SKM-1 (cell line): ENCODE results near the gene STEAP3.

Experiments used
- DNase-seq: peaks from one replicate; lab custom pipeline; 2025; ENCODE audit not compliant: unreplicated experiment; lab: John Stamatoyannopoulos, UW

STEAP3 gene

DNA sequence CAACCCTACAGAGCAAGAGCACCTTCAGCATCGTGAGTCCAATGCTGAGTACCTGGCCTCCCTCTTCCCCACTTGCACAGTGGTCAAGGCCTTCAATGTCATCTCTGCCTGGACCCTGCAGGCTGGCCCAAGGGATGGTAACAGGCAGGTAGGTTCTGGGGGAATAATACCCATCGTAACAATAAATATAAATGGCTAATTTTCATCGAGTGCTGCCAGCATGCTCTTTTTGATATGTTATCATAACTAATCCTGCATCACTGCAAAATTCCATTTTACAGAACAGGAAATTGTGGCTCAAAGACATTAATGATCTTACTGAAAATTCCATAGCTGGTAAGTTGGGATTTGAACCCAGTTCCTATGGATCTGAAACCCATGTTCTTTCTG, 22.2 kb downstream of the STEAP3 start:
- DNase-seq, result no peak

GRCh38 chr2:119246884-119247843, 23.5 kb downstream of the STEAP3 start:
- DNase-seq, result no peak

DNA sequence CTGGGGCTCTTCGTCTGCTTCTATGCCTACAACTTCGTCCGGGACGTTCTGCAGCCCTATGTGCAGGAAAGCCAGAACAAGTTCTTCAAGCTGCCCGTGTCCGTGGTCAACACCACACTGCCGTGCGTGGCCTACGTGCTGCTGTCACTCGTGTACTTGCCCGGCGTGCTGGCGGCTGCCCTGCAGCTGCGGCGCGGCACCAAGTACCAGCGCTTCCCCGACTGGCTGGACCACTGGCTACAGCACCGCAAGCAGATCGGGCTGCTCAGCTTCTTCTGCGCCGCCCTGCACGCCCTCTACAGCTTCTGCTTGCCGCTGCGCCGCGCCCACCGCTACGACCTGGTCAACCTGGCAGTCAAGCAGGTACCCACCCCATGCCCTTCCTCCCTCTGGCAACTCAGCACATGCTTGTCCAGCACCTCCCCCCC, 24.2 kb downstream of the STEAP3 start:
- DNase-seq, result no peak

- DNase-seq, result no peak
Measured at GRCh38 chr2:119248311-119248710, 24.7 kb downstream of the STEAP3 start.

DNA sequence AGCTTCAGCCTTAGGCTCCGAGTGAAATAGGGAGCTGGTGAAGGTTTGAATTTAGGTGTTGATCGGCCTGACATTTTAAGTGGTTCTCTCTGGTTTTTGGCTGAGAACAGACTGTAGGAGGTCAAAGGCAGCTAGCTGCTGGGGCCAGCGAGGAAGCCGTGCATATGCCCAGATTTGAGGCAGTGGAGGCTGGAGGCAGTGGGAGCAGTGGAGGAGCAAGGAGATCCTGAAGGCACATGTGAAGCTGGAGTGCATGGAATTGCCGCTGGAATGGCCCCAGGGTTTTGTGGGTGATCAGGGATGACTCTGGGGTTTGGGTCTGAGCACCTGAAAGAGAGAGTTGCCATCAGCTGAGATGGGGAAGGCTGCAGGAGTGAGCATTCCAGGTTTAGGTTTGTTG, 25.1 kb downstream of the STEAP3 start:
- DNase-seq, result no peak

DNA sequence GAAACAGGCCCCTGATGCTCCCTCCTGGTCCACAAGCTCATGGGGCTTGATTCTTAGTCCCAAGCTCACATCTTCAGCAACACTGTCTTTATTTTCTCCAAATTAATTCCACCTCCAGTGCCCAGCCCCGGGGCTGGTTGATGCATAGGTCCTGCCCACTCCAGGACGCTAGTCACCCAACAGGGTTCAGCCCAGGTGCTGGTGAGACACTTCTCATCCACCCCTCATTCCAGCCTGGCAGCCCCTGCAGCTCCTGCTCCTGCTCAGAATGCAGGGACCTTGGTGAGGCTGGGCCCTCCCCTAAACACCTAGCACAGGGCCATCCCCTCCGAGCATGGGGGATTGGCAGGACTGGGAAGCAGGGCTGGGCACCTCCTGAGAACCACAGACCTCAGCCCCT, 25.7 kb downstream of the STEAP3 start:
- DNase-seq, result no peak

DNA sequence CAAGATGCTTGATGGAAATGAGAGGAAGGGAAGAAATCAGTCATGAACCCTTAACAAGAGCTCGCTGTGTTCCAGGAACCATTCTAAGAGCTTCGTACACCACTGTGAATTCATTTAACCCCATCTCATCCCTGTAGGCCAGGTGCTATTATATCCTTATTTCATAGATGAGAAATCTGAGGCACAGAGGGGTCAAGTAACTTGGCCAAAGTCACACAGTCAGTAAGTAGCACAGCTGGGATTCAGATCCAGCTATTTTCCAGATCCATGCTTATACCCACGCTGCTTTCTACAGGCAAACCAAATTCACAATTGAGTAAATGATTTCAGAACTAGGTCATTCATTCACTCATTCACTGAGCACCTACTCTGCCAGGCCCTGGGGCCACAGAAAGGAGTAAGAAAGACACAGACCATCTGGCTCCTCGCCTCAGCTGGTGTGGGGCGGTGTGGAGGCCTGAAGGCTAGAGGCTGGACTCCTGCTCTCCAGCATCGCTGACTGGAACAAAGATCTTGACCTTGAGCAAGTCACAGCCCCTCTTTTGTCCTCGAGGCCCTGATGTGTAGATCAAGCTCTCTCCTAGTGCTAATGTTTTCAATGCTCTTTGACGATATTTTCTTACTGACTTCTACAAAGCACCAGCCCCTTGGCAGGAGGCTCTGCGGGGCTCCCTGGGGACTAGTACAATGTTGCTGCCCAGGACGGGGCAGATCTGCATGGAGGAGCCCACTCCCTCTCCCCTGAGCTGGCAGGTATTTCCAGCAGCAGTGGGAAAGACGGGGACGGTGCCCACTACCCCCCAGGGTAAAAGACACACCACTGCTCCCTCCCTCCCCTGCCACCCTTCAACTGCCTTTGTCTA, 26.5 kb downstream of the STEAP3 start:
- DNase-seq, result no peak

DNA sequence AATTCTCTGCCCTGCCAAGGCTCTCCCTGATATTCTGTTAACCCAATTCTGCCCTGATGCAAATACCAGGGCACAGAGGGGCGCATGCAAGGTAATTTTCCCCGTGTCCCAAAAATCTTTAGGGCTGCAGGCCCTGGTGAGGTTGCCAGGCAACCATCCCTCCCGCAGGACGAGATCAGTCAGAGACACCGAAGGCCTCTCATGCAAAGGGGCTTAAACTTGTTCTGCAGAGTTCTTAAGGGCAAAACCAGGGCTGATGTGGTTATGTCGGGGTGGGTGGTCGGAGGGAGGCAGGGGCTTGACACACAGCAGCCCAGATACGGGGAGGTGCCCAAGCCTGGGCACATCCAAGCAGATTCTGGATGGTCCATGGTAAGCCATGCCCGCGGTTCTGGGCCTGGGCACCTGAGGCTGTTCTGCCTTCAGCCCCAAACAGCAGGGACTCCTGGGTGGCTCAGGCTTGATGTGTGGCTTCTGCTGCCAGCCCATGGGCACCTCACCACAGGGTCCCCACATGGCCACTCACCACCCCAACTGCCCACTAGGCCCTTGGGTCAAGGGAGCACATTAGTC, 27.2 kb downstream of the STEAP3 start:
- DNase-seq, result no peak

- DNase-seq, result no peak
Measured at GRCh38 chr2:119251652-119252051, 28.0 kb downstream of the STEAP3 start.

- DNase-seq, result no peak
Measured at GRCh38 chr2:119252186-119253113, 28.8 kb downstream of the STEAP3 start.

GRCh38 chr2:119253114-119253702, 29.6 kb downstream of the STEAP3 start:
- no peak for DNase-seq

GRCh38 chr2:119253760-119254600, 30.3 kb downstream of the STEAP3 start:
- DNase-seq, result no peak

DNA sequence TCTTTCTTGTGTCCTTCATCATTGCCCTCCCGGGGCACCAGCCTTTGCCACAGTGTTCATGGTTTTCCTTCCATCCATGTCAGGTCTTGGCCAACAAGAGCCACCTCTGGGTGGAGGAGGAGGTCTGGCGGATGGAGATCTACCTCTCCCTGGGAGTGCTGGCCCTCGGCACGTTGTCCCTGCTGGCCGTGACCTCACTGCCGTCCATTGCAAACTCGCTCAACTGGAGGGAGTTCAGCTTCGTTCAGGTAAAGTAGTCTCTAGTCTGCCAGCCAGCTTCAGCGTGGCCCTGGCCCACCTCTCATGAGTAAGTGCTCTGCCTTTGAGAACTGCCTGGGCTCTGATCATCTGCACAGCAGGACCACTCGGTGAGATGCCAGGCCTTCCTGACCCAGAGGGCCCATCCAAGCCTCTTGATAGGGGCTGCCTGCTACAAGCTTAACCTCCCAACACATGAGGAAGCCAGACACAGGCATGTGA, 31.0 kb downstream of the STEAP3 start:
- DNase-seq, result no peak

GRCh38 chr2:119255760-119256581, 32.3 kb downstream of the STEAP3 start:
- no peak for DNase-seq

DNA sequence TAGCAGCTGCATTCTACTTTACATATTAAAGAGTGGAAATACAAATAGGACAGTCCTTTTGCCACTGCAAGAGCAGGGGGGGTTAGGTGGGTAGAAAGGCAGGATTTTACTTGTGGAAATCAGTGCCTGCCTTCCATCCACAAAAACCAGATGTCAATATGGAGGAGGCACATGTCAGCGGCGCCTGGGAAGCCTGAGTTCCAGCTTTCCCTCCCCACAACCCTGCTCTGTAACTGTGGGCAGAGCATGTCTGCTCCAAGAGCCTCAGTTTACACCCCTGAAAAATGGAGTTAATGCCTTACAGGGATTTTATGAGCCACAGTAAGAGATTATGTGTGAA, 32.9 kb downstream of the STEAP3 start:
- DNase-seq, result no peak

DNA sequence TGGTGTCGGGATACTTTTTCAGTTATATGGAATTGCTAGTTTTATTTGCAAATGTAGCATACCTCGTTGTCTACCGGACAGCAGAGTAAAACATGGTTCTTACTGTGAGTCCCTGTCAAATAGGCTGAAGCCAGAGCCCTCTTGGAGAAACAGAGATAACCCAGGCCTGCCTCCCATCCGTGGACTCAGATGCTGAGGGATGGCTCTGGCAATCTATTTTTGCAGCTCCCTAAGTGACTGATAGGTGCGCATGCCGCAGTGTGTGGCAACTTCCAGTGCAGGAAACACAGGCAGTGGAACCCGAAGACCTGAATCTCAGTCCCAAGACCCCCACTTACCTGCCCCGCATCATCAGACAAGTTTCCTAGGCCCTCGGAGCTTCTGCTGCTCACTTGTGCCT, 33.6 kb downstream of the STEAP3 start:
- no peak for DNase-seq

DNA sequence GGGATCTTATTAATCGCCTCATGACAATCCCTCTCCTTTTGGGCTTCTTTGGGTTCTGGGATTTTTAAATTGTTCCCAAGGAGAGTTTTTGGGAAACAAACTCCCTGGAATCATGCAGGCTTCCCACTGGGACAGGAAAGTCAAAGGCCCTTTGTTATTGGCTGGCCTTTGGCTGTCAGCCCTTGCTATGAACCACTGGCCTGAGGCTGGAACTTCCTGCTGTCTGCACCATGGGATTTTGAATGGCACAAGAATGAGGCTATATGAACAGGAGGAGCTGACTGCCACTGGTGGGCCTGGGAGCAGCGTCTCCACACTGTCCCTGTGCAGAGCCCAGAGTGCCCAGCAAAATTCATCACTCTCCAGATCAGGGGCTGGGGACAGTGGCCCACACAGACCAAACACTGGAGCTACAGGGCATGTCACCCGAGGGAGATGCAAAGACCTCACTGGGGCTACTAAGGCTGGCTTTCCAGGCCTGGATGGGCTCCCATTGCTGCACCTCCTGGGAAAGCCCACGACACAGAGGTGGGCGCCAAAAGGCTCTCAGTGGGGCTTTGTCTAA, 35.7 kb downstream of the STEAP3 start:
- DNase-seq, result no peak
